Psoas muscle (tissue), 8 donors: ENCODE data around the gene CD47. TPM values are rescaled to one million over a fixed set of nuclear protein-coding genes. Genes with fewer than 3 reads are reported as not detected.

Experiments
- ATAC-seq, 4 donors: fragments of 200-7000 bp; cut with Tn5 transposase; one replicate each; pipeline ENCODE4 v1.9.1; 2020; ENCODE audit warnings: moderate library complexity in 3 of 4, mild to moderate bottlenecking in 2 of 4
- DNase-seq, 2 donors: peaks; one replicate each; pipeline ENCODE4 v3.0.0-alpha.2; 2020
- H3K27ac ChIP-seq: fragments of 200-600 bp; one replicate; pipeline ENCODE4 v1.8.0; 2022
- H3K27me3 ChIP-seq, 3 donors: fragments of 200-600 bp in 1 of 3; one replicate each; pipeline versions ENCODE4 v1.6.1 to v1.8.0; 2013 to 2022; ENCODE audit warnings: low read length in 2 of 3, mild to moderate bottlenecking in 2 of 3, moderate library complexity in 1 of 3; ENCODE audit not compliant: insufficient read depth in 3 of 3
- H3K36me3 ChIP-seq, 2 donors: fragments of 200-600 bp in 1 of 2; one replicate each; pipeline versions ENCODE4 v1.6.1 to v1.8.0; 2013 to 2022; ENCODE audit warnings: low read depth in 1 of 2, mild to moderate bottlenecking in 1 of 2, moderate library complexity in 1 of 2; ENCODE audit not compliant: insufficient read depth in 1 of 2
- H3K4me1 ChIP-seq: fragments of 200-600 bp; one replicate; pipeline ENCODE4 v1.8.0; 2022
- H3K4me3 ChIP-seq: fragments of 200-600 bp; one replicate; pipeline ENCODE4 v1.8.0; 2022; ENCODE audit warnings: mild to moderate bottlenecking
- H3K9me3 ChIP-seq: fragments of 200-600 bp; one replicate; pipeline ENCODE4 v1.8.0; 2022
- WGBS, 3 donors: extraction: QIAGEN DNeasy Blood & Tissue Kit; methylation state at CpG; one replicate each; pipeline versions ENCODE4 v1.1.6 to v1.1.7; 2013; 5-methylcytosine and 5-hydroxymethylcytosine counted together
- intact Hi-C, 2 donors: fragments of 100-400 bp; cut with DNase I; formaldehyde crosslinking; loops; one replicate each; pipeline versions ENCODE4 v1.11.0 to v1.14.2; 2022
- polyA plus RNA-seq, 3 donors: library from polyadenylated mRNA; stranded (reverse); fragments of 200-250 nt; gene quantifications; one replicate each; pipeline ENCODE4 v1.2.3, GENCODE V29; 2013
- total RNA-seq, 4 donors: library from RNA; stranded (reverse); fragmentation: NEBNext Ultra II Directional in 2 of 4; extraction: Animal tissue kit (Norgen Biotek cat#: 25700) in 2 of 4; gene quantifications; one replicate each; pipeline versions ENCODE4 v1.2.1 to v1.2.4, GENCODE V29; 2021 to 2023
- TF ChIP-seq, protein P1 (sequence below): fragments of 200-600 bp; IDR thresholded peaks from one replicate; pipeline ENCODE4 v1.8.0; 2022; ENCODE audit warnings: antibody characterized with exemption
- donor health status: healthy with polysubstance abuse.
- donor health status: DM: no; HTN: no; CAD: no; lungs with moderate emphysema.
- donor health status: Bipolar disorder and iron deficiency.
- donor health status: healthy.
- donor health status: DM: yes; HTN: yes; CAD: no.
- donor health status: DM: no; HTN: no; CAD: no.
- donor health status: DM: no; HTN: no; CAD: no.
- donor health status: DM: yes; HTN: yes; CAD: no.

CD47 gene
- total and polyA plus RNA-seq, 7 donors, result 12.2 to 53.1 (median 16.6) TPM

DNA sequence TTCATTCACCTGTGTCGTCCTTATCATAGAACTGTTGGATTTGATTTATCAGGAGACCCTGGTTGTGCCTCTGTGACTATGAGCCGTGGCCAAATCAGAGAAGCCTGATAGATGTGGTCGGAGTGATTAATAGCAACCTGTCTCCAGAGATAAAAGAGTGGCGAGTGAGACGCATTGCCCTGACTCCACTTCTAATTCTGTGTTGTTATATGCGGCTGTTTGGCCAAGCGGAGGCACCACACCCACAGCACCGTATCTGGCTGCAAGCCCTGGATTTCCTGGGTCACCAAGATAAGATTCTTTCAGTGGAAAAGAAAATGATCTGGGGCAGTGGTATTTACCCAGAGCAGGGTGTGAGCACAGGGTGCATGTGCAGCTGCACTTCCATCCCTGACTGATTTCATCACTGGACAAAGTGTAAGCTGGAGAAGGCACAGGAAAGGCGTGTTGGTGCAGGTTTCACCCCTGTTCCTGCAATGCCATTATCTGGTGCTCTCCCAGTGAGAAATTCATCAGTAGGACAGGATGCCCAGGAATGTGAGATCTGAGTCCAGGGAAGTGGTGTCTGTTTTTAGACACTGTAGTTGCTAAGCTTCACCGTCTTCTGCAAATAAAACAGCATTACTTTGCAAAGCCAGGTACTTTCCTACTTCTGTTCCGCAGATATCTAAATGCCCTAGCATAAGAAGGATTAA, 84.6 kb downstream of the CD47 start:
- no peaks in the 10 kb centered on the region for H3K9me3 ChIP-seq
- H3K36me3 ChIP-seq, result no peaks in the 10 kb centered on the region
- no peak overlapping the region for H3K4me3 ChIP-seq
- WGBS, 3 donors, result 9 to 17% (median 10%) methylated on average over 11 of the region's 11 CpGs
- ATAC-seq (peak; percentile 27 to 73 (median 65)), DNase-seq (no peak)
- intact Hi-C loops, result no loop called here
- no peak overlapping the region for H3K27ac ChIP-seq
- no peaks in the 10 kb centered on the region for H3K27me3 ChIP-seq
- TF ChIP-seq, protein P1, sequence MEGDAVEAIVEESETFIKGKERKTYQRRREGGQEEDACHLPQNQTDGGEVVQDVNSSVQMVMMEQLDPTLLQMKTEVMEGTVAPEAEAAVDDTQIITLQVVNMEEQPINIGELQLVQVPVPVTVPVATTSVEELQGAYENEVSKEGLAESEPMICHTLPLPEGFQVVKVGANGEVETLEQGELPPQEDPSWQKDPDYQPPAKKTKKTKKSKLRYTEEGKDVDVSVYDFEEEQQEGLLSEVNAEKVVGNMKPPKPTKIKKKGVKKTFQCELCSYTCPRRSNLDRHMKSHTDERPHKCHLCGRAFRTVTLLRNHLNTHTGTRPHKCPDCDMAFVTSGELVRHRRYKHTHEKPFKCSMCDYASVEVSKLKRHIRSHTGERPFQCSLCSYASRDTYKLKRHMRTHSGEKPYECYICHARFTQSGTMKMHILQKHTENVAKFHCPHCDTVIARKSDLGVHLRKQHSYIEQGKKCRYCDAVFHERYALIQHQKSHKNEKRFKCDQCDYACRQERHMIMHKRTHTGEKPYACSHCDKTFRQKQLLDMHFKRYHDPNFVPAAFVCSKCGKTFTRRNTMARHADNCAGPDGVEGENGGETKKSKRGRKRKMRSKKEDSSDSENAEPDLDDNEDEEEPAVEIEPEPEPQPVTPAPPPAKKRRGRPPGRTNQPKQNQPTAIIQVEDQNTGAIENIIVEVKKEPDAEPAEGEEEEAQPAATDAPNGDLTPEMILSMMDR, result no peak
- peaks cover 8% of the 10 kb centered on the region for H3K4me1 ChIP-seq

GRCh38 chr3:108004647-108005046, 86.2 kb downstream of the CD47 start:
- H3K9me3 ChIP-seq, result no peaks in the 10 kb centered on the region
- intact Hi-C loops, result no loop called here
- 87 to 92% (median 88%) methylated on average over 9 of the region's 9 CpGs for WGBS, 3 donors
- ATAC-seq (no peak), DNase-seq (no peak)
- TF ChIP-seq, protein P1, result no peak
- H3K36me3 ChIP-seq, result no peaks in the 10 kb centered on the region
- no peak overlapping the region for H3K27ac ChIP-seq
- peaks cover 8% of the 10 kb centered on the region for H3K4me1 ChIP-seq
- H3K27me3 ChIP-seq, result no peaks in the 10 kb centered on the region
- H3K4me3 ChIP-seq, result no peak overlapping the region

DNA sequence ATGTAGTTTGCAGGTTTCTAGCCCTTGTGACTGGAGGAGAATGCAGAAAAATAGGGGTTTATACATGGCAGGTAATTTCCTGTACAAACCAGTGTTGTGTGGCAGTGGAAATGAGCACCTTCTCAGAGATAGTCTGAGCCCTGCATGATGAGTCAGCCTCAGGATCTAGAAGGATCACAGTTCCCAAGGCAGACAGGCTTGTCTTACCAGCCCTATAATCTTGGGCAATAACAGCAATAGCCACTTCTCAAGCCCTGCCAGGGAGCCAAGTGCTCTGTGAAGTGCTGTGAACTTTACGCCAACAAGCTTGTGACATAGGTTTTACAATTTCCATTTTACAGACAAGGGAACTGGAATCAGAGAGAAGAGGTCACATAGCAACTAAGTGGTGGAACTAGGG, 89.4 kb downstream of the CD47 start:
- no peak overlapping the region for H3K27ac ChIP-seq
- H3K4me3 ChIP-seq, result no peak overlapping the region
- 92 to 100% (median 92%) methylated on average over 1 of the region's 1 CpG for WGBS, 3 donors
- DNase-seq, result no peak
- H3K27me3 ChIP-seq, result no peaks in the 10 kb centered on the region
- TF ChIP-seq, protein P1, result no peak
- H3K4me1 ChIP-seq, result peaks cover 4% of the 10 kb centered on the region
- intact Hi-C loops, result no loop called here
- ATAC-seq, result no peak
- no peaks in the 10 kb centered on the region for H3K9me3 ChIP-seq
- no peaks in the 10 kb centered on the region for H3K36me3 ChIP-seq

GRCh38 chr3:107999215-107999775, 91.5 kb downstream of the CD47 start:
- no peak for DNase-seq
- Histone ChIP-seq H3K4me3 (no peak overlapping the region), H3K9me3 (no peaks in the 10 kb centered on the region), H3K27ac (no peak overlapping the region), H3K27me3 (no peaks in the 10 kb centered on the region), H3K4me1 (no peaks in the 10 kb centered on the region), H3K36me3 (no peaks in the 10 kb centered on the region)
- no peak for ATAC-seq
- TF ChIP-seq, protein P1, result no peak
- intact Hi-C loops, result no loop called here
- 88 to 96% (median 91%) methylated on average over 5 of the region's 5 CpGs for WGBS, 3 donors

DNA sequence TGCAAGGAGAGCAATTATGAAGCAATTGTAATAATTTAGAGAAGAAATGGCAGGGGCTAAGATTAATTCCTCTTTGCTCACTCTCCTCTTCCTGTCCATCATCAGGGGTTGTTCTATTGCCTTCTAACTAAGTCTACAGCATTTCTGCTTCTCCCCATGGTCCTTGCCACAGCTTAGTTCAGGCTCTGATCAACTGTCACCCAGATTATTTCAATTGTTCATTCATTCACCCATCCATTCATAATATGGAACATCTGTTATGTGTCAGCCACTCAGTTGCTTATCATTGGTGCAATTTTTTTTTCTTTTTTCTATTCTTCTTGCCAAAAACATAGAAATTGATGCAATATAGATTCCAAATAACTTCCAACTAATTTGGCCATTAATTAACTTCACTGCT, 93.2 kb downstream of the CD47 start:
- Histone ChIP-seq H3K9me3 (no peaks in the 10 kb centered on the region), H3K36me3 (no peaks in the 10 kb centered on the region), H3K27ac (no peak overlapping the region), H3K4me3 (no peak overlapping the region), H3K27me3 (no peaks in the 10 kb centered on the region), H3K4me1 (no peaks in the 10 kb centered on the region)
- TF ChIP-seq, protein P1, result no peak
- no peak for DNase-seq
- intact Hi-C loops, result no loop called here
- no peak for ATAC-seq
